HL-60/S4 treated with retinoic acid at 250 ng/mL for 4 days and 3 days (cell line): ENCODE results near the gene KREMEN2.

Experiments
- in situ Hi-C: fragments of 300-500 bp; cut with MboI; formaldehyde crosslinking; loops from 2 replicates; pipeline ENCODE4 v1.7.0; 2022; ENCODE audit warnings: low sequenced_read_pairs

KREMEN2 gene

DNA sequence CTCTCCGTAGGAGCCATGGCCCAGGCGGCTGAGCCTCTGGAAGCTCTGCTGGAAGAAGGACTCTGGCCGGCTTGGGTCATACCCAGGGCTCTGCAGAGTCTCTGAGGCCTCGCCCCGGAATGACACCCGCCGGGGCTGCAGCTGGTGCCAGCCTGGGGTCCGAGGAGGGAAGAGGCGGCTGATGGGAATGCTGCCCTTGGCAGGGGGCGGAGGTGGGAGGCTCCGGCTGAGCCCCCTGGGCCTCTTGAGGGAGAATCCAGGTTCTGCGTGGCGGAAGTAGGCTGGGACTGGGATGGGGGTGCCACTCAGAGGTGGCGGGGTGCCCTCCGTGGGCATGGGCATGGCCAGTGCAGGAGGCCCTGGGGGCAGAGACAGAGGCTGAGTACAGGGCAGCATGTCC lies 12.6 kb downstream of the KREMEN2 start:
- in situ Hi-C loops = no loop called here

GRCh38 chr16:2977440-2977839 lies 13.4 kb downstream of the KREMEN2 start:
- in situ Hi-C loops = no loop called here

DNA sequence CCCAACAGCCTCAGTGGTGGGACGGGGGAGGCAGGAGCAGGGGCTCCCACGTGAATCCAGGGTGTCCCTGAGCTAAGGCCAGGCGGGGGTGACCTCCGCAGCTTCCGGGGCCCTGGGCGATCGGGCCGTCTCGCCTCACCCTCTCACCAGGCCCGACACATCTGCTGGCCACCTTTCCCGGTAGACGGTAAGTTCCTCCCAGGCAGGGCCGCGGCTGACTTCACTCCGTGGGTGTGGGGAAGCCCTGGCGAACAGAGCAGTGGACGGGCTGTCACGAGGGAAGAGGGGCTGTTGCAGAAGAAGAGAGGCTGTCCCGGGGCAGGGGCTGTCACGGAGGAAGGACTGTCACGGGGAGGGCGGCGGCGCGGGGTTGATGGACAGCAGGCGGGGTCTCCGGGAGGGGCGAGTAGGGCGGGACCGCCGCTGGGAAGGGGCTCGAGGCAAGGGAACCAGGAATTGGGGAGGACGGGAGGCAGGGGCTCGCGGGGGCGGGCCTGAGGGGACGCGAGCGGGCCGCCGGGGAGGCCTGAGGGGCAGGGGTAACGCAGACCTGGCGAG lies 15.7 kb downstream of the KREMEN2 start:
- in situ Hi-C loops = no loop called here

GRCh38 chr16:2980227-2981176 lies 16.4 kb downstream of the KREMEN2 start, which contains the start of gene PKMYT1:
Gene PKMYT1 (minus strand): TSS chr16:2980446. CDS start chr16:2979657, 789 bp downstream.
- in situ Hi-C loops = no loop called here

GRCh38 chr16:2981177-2981898 lies 17.3 kb downstream of the KREMEN2 start:
- in situ Hi-C loops = no loop called here

DNA sequence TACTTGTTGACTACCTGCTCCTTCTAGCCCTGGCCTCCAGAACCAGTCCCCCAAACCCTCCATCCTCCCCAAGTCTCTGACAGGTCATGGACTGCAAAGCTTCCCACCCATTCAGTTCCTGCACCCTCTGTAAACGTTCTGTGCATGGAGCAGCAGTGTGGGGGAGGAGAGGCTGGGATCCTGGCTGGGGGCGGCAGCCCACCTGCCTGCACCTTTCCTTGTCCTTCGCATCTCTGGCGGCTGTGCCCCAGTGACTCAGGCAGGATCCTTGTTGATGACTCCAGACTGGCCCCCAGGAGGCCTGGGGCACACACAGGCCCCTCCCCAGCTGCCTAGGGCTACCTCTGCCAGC lies 17.8 kb downstream of the KREMEN2 start:
- in situ Hi-C loops = no loop called here

- in situ Hi-C loops = no loop called here
Observed at GRCh38 chr16:2982402-2982801, 18.3 kb downstream of the KREMEN2 start.

GRCh38 chr16:2983706-2984136 lies 19.6 kb downstream of the KREMEN2 start:
- in situ Hi-C loops = no loop called here

DNA sequence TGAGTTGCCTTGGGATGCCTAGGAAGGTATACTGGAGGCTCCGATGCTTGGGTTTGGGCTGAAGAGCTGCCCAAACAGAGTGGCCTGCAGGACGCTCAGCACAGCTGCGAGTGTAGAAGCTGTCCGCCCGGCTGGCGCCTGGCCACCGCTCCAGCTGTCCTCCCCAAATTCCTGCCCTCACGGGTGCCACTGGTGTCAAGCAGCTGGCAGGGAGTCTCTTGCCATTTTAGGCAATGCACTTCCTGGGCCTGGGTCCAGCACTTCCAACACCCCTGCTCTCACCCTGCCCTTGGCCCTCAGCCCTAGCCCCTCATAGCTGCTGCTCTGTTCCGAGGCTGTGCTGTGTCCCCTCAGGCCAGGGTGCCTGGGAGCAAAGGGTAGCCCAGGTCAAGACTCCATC lies 21.4 kb downstream of the KREMEN2 start:
- in situ Hi-C loops = no loop called here

- in situ Hi-C loops = no loop called here
Observed at GRCh38 chr16:2985893-2986355, 21.8 kb downstream of the KREMEN2 start.

- in situ Hi-C loops = no loop called here
Observed at GRCh38 chr16:2986623-2987188, 22.6 kb downstream of the KREMEN2 start.

- in situ Hi-C loops = no loop called here
Observed at GRCh38 chr16:2987286-2987685, 23.2 kb downstream of the KREMEN2 start.

GRCh38 chr16:2987833-2988232 lies 23.8 kb downstream of the KREMEN2 start:
- in situ Hi-C loops = no loop called here

GRCh38 chr16:2988590-2989099 lies 24.6 kb downstream of the KREMEN2 start:
- in situ Hi-C loops = no loop called here

DNA sequence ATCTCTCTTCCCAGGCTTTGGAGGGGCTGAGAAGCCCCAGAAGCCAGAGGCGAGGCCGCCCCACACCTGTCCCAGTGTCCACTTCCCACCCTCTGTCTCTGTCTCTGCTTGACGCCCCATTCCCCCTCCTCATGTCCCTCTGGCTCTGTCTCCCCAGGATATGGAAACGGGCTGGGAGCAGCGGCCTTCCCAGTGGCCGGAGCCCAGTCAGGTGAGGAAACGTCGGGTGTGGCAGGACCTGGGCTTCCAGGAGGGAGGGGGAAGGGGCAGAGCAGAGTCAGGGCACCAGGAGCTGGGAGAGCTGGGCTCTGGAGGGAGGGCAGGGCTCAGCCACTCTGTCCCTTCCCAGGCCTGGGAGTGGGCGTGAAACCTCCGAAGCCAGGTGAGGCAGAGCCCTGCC lies 26.8 kb downstream of the KREMEN2 start:
- in situ Hi-C loops = no loop called here

- in situ Hi-C loops = no loop called here
Observed at GRCh38 chr16:2991566-2992261, 27.6 kb downstream of the KREMEN2 start.

- in situ Hi-C loops = no loop called here
Observed at GRCh38 chr16:2992383-2993081, 28.5 kb downstream of the KREMEN2 start.

GRCh38 chr16:2996298-2996697 lies 32.2 kb downstream of the KREMEN2 start:
- in situ Hi-C loops = no loop called here

DNA sequence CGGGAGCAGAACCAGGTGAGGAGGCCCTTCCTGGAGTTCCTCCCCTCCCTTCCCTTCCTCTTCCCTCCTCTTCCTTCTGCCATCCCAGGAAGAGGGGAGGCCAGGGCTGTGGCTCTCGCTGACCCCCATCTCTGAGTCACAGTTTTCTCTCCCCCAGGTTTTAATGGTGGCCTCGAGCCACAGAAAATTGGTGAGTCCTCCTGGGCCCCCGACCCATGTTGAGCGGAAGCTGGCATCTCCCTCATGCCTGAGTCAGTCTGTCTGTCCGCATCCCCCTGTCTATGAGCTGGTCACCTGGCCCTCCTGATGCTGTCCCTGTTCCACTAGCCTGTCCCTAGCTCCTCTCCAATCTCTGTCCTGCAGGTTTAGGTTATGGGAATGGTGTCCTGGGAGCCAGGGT lies 35.9 kb downstream of the KREMEN2 start:
- in situ Hi-C loops = no loop called here

GRCh38 chr16:3000540-3000939 lies 36.5 kb downstream of the KREMEN2 start:
- in situ Hi-C loops = no loop called here
